BJ (cell line): Measurements from ENCODE around the gene ICAM1. TPM values are rescaled to one million over a fixed set of nuclear protein-coding genes. Genes with fewer than 3 reads are reported as not detected.
A peak's percentile ranks its signal among the peaks of the same experiment; 100 is the strongest.

Experiments
- CTCF ChIA-PET: fragments of 350-600 bp; formaldehyde crosslinking; extraction: SDS; loops from one replicate; lab custom pipeline; 2021; ENCODE audit warnings: antibody characterized with exemption, inconsistent platforms; lab: Yijun Ruan, JAX
- POLR2A ChIA-PET: fragments of 300-600 bp; sonication (Branson Sonifier 250); formaldehyde crosslinking; extraction: SDS; loops from one replicate; lab custom pipeline; 2021; ENCODE audit warnings: antibody characterized with exemption; lab: Charles Lee
- DNase-seq: peaks from one replicate; pipeline ENCODE4 v3.0.0-alpha.2; 2011; ENCODE audit warnings: low read depth
- H3K27me3 ChIP-seq: 2 replicates; pipeline ENCODE4 v1.6.0; 2011; ENCODE audit warnings: low read length; ENCODE audit not compliant: control insufficient read depth, insufficient read depth
- H3K36me3 ChIP-seq: 2 replicates; pipeline ENCODE4 v1.5.1; 2011; ENCODE audit warnings: low read length; ENCODE audit not compliant: control insufficient read depth, insufficient read depth
- H3K4me3 ChIP-seq: 2 replicates; pipeline ENCODE4 v1.5.1; 2011; ENCODE audit warnings: low read depth, mild to moderate bottlenecking, control low read depth, low read length
- CTCF ChIP-seq: IDR thresholded peaks from 2 replicates; pipeline ENCODE4 v1.5.1; 2011; ENCODE audit warnings: low read depth, mild to moderate bottlenecking, control low read depth, inconsistent platforms, low read length, moderate library complexity; ENCODE audit not compliant: insufficient read depth
- polyA plus RNA-seq: library from polyadenylated mRNA; depleted of rRNA; stranded (reverse); fragments of >200 nt; gene quantifications from 2 replicates; pipeline ENCODE4 v1.2.3, GENCODE V29; 2011

Gene ICAM1
- polyA plus RNA-seq, 1 experiment = 55.9 TPM

GRCh38 chr19:10293637-10294367, 22.9 kb downstream of the ICAM1 start:
- Histone ChIP-seq H3K27me3 (peaks cover 8% of the 10 kb centered on the region), H3K4me3 (no peak overlapping the region), H3K36me3 (peaks cover 1% of the 10 kb centered on the region)
- TF ChIP-seq CTCF = no peak
- CTCF ChIA-PET = no interaction called here
- no peak for DNase-seq
- POLR2A ChIA-PET = no interaction called here

- Histone ChIP-seq H3K36me3 (peaks cover 1% of the 10 kb centered on the region), H3K27me3 (peaks cover 8% of the 10 kb centered on the region), H3K4me3 (no peak overlapping the region)
- no peak for TF ChIP-seq CTCF
- POLR2A ChIA-PET = no interaction called here
- CTCF ChIA-PET = no interaction called here
- DNase-seq = no peak
These were observed 23.4 kb downstream of the ICAM1 start for GRCh38 chr19:10294368-10294697.

- Histone ChIP-seq H3K4me3 (0 out of 2 replicates have a peak overlapping the region, but pooled peaks have one; percentile 3), H3K27me3 (peaks cover 8% of the 10 kb centered on the region), H3K36me3 (peaks cover 1% of the 10 kb centered on the region)
- POLR2A ChIA-PET = no interaction called here
- CTCF ChIA-PET = no interaction called here
- peak; percentile 29; the same call in 1 of the 2 replicates for TF ChIP-seq CTCF
- DNase-seq = no peak
These were observed 24.5 kb downstream of the ICAM1 start for GRCh38 chr19:10295305-10295846.

- Histone ChIP-seq H3K36me3 (peaks cover 1% of the 10 kb centered on the region), H3K27me3 (peaks cover 8% of the 10 kb centered on the region), H3K4me3 (0 out of 2 replicates have a peak overlapping the region, but pooled peaks have one; percentile 3)
- CTCF ChIA-PET = interaction anchor here (0.9 kb wide), 1 partner anchor 93 kb away, joined by 3 read pairs; no protein-coding TSS in a partner anchor
- POLR2A ChIA-PET = no interaction called here
- TF ChIP-seq CTCF = no peak
- no peak for DNase-seq
These were observed 25.1 kb downstream of the ICAM1 start for GRCh38 chr19:10295847-10296591.
